Measurements from ENCODE around the gene BOLA2B. TPM values are rescaled to one million over a fixed set of nuclear protein-coding genes. Genes with fewer than 3 reads are reported as not detected.

BOLA2B gene
- total RNA-seq, 1 donor from 2014 or later: 90.4 TPM

GRCh38 chr16:30187971-30188561 is 5.4 kb downstream of the BOLA2B start:
- Histone ChIP-seq H4K20me1 (ENCODE audit: low read depth) (peaks cover 9% of the 10 kb centered on the region), H3K27me3 (peaks cover 14% of the 10 kb centered on the region), H3K4me2 (no peak overlapping the region), H3K4me3 (no peak overlapping the region), H3K36me3 (no peaks in the 10 kb centered on the region), H2AFZ (replicated peaks) (no peak overlapping the region), H3K79me2 (ENCODE audit: low read depth) (no peaks in the 10 kb centered on the region), H3K27ac (no peak overlapping the region), H3K4me1 (peaks cover 2% of the 10 kb centered on the region), H3F3A (ENCODE audit: low read depth) (no peaks in the 10 kb centered on the region), H3K9me3 (ENCODE audit: low read depth) (no peaks in the 10 kb centered on the region), H3K9ac (no peak overlapping the region)
- TF ChIP-seq EZH2 (IDR thresholded peaks at IDR 0.05) (no peak), CTCF (IDR thresholded peaks at IDR 0.05) (no peak), EZH2phosphoT487 (IDR thresholded peaks at IDR 0.05) (no peak)
- Mint-ChIP-seq H3K4me3 (no peak overlapping the region), H3K4me1 (peaks cover 9% of the 10 kb centered on the region), H3K9me3 (no peaks in the 10 kb centered on the region), H3K27me3 (ENCODE audit: insufficient read depth, low read depth) (peaks cover 4% of the 10 kb centered on the region), H3K36me3 (no peaks in the 10 kb centered on the region), H3K27ac (no peak overlapping the region)
- DNase-seq (ENCODE audit: low spot score): no peak

GRCh38 chr16:30187556-30187865 is 6.0 kb downstream of the BOLA2B start:
- H3K9ac ChIP-seq: no peak overlapping the region
- peaks cover 9% of the 10 kb centered on the region for H3K4me1 Mint-ChIP-seq
- H3K27me3 ChIP-seq: peaks cover 18% of the 10 kb centered on the region
- H3K4me3 ChIP-seq: no peak overlapping the region
- peaks cover 9% of the 10 kb centered on the region for H4K20me1 ChIP-seq (ENCODE audit: low read depth)
- H3K27me3 Mint-ChIP-seq (ENCODE audit: insufficient read depth, low read depth): peaks cover 4% of the 10 kb centered on the region
- peaks cover 2% of the 10 kb centered on the region for H3K4me1 ChIP-seq
- no peak for TF ChIP-seq CTCF (IDR thresholded peaks at IDR 0.05)
- no peak for TF ChIP-seq EZH2 (IDR thresholded peaks at IDR 0.05)
- TF ChIP-seq EZH2phosphoT487 (IDR thresholded peaks at IDR 0.05): no peak
- no peaks in the 10 kb centered on the region for H3K9me3 ChIP-seq (ENCODE audit: low read depth)
- no peak for DNase-seq (ENCODE audit: low spot score)
- no peak overlapping the region for H2AFZ ChIP-seq (replicated peaks)
- no peaks in the 10 kb centered on the region for H3K36me3 Mint-ChIP-seq
- H3K4me3 Mint-ChIP-seq: no peak overlapping the region
- H3K27ac ChIP-seq: no peak overlapping the region
- H3K9me3 Mint-ChIP-seq: no peaks in the 10 kb centered on the region
- H3K79me2 ChIP-seq (ENCODE audit: low read depth): no peaks in the 10 kb centered on the region
- H3K36me3 ChIP-seq: no peaks in the 10 kb centered on the region
- peaks cover 4% of the 10 kb centered on the region for H3F3A ChIP-seq (ENCODE audit: low read depth)
- no peak overlapping the region for H3K4me2 ChIP-seq
- no peak overlapping the region for H3K27ac Mint-ChIP-seq

- Mint-ChIP-seq H3K27ac (no peak overlapping the region), H3K36me3 (no peaks in the 10 kb centered on the region), H3K4me1 (peaks cover 11% of the 10 kb centered on the region), H3K4me3 (no peak overlapping the region), H3K27me3 (ENCODE audit: insufficient read depth, low read depth) (peaks cover 7% of the 10 kb centered on the region), H3K9me3 (no peaks in the 10 kb centered on the region)
- no peak overlapping the region for H3K4me2 ChIP-seq
- no peak overlapping the region for H3K27ac ChIP-seq
- no peak overlapping the region for H2AFZ ChIP-seq (replicated peaks)
- H3K27me3 ChIP-seq: peaks cover 24% of the 10 kb centered on the region
- H3K9ac ChIP-seq: no peak overlapping the region
- no peaks in the 10 kb centered on the region for H3K79me2 ChIP-seq (ENCODE audit: low read depth)
- no peaks in the 10 kb centered on the region for H3K36me3 ChIP-seq
- H3K4me3 ChIP-seq: no peak overlapping the region
- TF ChIP-seq CTCF (IDR thresholded peaks at IDR 0.05) (peak; percentile 74), EZH2 (IDR thresholded peaks at IDR 0.05) (no peak), EZH2phosphoT487 (IDR thresholded peaks at IDR 0.05) (no peak)
- peak; percentile 74 for DNase-seq (ENCODE audit: low spot score)
- peaks cover 2% of the 10 kb centered on the region for H3K4me1 ChIP-seq
- no peaks in the 10 kb centered on the region for H3K9me3 ChIP-seq (ENCODE audit: low read depth)
- H3F3A ChIP-seq (ENCODE audit: low read depth): peaks cover 9% of the 10 kb centered on the region
- peaks cover 9% of the 10 kb centered on the region for H4K20me1 ChIP-seq (ENCODE audit: low read depth)
Observed at GRCh38 chr16:30186782-30187555, 6.5 kb downstream of the BOLA2B start.
